Measurements from ENCODE around the gene OR10H5. TPM values are rescaled to one million over a fixed set of nuclear protein-coding genes. Genes with fewer than 3 reads are reported as not detected.

OR10H5 gene
- total RNA-seq, 4 donors from 2014 or later, result not detected

DNA sequence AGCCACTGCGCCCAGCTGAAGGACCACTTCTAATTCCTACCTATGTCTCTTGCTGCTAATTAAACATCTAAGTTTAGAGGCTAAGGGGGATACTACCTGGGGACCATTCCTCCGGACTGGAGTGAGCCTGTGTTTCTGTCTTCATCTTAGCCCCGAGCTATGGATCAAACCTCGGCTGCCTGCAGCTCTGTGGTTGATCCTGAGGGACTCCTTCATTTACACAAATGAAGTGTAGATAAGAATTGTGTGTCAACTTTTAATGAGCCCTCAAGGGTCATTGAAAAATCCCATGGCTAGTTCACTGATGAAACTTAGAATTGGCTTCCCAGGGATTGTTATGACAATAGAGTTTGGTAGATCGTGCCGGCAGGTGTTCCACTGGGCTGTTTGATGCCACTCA, 59.5 kb downstream of the OR10H5 start:
- no peak overlapping the region for H3K4me3 ChIP-seq
- no peaks in the 10 kb centered on the region for H3K27me3 ChIP-seq
- H3K36me3 ChIP-seq, result no peaks in the 10 kb centered on the region
- no peak overlapping the region for H3K27ac ChIP-seq
- no peaks in the 10 kb centered on the region for H3K9me3 ChIP-seq
- no peaks in the 10 kb centered on the region for H3K4me1 ChIP-seq
- no peak for TF ChIP-seq POLR2A (IDR thresholded peaks at IDR 0.05)
- TF ChIP-seq, protein P1, sequence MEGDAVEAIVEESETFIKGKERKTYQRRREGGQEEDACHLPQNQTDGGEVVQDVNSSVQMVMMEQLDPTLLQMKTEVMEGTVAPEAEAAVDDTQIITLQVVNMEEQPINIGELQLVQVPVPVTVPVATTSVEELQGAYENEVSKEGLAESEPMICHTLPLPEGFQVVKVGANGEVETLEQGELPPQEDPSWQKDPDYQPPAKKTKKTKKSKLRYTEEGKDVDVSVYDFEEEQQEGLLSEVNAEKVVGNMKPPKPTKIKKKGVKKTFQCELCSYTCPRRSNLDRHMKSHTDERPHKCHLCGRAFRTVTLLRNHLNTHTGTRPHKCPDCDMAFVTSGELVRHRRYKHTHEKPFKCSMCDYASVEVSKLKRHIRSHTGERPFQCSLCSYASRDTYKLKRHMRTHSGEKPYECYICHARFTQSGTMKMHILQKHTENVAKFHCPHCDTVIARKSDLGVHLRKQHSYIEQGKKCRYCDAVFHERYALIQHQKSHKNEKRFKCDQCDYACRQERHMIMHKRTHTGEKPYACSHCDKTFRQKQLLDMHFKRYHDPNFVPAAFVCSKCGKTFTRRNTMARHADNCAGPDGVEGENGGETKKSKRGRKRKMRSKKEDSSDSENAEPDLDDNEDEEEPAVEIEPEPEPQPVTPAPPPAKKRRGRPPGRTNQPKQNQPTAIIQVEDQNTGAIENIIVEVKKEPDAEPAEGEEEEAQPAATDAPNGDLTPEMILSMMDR (IDR thresholded peaks at IDR 0.05), result no peak
- no peak for DNase-seq

DNA sequence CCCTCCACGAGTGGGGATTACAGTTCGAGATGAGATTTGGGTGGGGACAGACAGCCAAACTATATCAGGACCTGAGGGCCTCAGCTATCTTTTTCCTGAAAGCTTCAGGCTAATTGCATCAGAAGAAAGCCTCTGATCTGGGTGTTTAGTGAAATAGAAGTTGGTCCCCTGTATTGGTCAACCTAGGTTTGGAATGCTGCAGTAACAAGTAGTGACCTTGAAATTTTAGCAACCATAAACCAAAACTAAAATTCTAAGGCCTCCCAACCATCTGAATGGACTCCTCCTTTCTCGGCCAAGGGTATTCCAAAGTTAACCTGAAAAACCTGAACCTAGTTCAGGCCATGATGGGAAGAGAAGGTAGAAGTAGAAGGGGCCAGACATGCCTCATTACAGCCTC, 62.9 kb downstream of the OR10H5 start:
- TF ChIP-seq, protein P1 (IDR thresholded peaks at IDR 0.05), result no peak
- no peak for TF ChIP-seq POLR2A (IDR thresholded peaks at IDR 0.05)
- Histone ChIP-seq H3K27ac (no peak overlapping the region), H3K36me3 (no peaks in the 10 kb centered on the region), H3K4me1 (no peaks in the 10 kb centered on the region), H3K4me3 (no peak overlapping the region), H3K27me3 (no peaks in the 10 kb centered on the region), H3K9me3 (no peaks in the 10 kb centered on the region)
- no peak for DNase-seq

Other genes starting within 250 kb of the OR10H5 start
- not detected for gene CYP4F8, start 172.4 kb upstream of the OR10H5 start, total RNA-seq
- gene CYP4F3, start 146.8 kb upstream of the OR10H5 start, total RNA-seq, result 100 to 1,000 TPM in 1 of 4 donors, 10 to 100 TPM in 3; 23.9 to 164 (median 73.9) TPM
- 100 to 1,000 TPM in 3 of 4 donors, 10 to 100 TPM in 1; 64.4 to 736 (median 551) TPM for gene CYP4F12, start 114.6 kb upstream of the OR10H5 start, total RNA-seq
- gene OR10H2, start 59.6 kb upstream of the OR10H5 start, total RNA-seq, result not detected
- not detected for gene OR10H3, start 49.7 kb upstream of the OR10H5 start, total RNA-seq
- not detected for gene OR10H1, start 28.0 kb downstream of the OR10H5 start, total RNA-seq
- gene CYP4F2, start 110.4 kb downstream of the OR10H5 start, total RNA-seq, result 100 to 1,000 TPM in 3 of 4 donors, 10 to 100 TPM in 1; 19.8 to 915 (median 698) TPM
- 10 to 100 TPM in 3 of 4 donors, not detected in 1; 42.0 to 65.3 (median 49.5) TPM for gene CYP4F11, start 146.9 kb downstream of the OR10H5 start, total RNA-seq
- not detected for gene OR10H4, start 161.3 kb downstream of the OR10H5 start, total RNA-seq